GM18951 (cell line): ENCODE results near the gene DCLK2.

Experiments used
- POLR2A ChIP-seq: IDR thresholded peaks from 4 replicates; pipeline ENCODE4 v1.6.1; 2011; ENCODE audit warnings: mild to moderate bottlenecking; ENCODE audit not compliant: insufficient read length, insufficient read depth; ENCODE audit errors: extremely low read depth
- in situ Hi-C: fragments of 300-500 bp; cut with MboI; formaldehyde crosslinking; loops from one replicate; pipeline ENCODE4 v1.12.0; 2022; ENCODE audit warnings: low sequenced_read_pairs, mixed read lengths, inconsistent platforms; ENCODE audit not compliant: unreplicated experiment

DCLK2 gene

DNA sequence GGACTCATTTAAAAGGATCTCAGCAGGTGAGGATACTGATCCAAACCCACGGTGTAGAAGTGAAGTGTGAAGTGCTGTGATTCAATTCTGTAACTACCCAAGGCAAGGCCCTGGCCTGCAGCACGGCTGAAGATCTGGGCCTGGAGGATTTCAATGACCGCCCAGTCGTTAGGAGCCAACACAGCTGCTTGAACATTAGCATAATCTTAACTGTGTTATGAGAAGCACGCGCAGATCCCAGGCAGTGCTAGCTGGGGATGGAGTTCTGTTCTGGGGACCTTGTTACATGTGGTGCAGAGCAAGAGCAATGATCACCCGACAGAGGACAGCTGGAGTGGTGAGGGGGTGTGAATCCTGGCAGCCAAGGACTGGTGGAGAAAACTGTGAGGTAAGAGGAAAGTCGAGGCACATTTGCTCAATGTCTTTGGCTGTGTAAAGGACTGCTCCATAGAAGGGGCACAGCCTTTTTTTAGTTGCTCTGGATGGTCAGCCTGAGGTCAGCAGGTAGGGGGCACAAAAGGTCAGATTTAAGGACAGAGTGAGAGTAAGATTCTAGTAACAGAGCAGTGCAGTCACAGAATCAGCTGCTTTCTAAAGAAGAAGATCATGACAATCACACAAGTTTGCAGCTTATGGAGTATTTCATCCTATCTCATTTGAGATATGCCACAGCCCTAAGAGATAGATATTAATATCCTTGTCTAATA lies 181.8 kb downstream of the DCLK2 start:
- in situ Hi-C loops = no loop called here
- no peak for TF ChIP-seq POLR2A

- TF ChIP-seq POLR2A = no peak
- in situ Hi-C loops = no loop called here
These were observed 183.3 kb downstream of the DCLK2 start for GRCh38 chr4:150261571-150261970.

- TF ChIP-seq POLR2A = no peak
- in situ Hi-C loops = no loop called here
These were observed 184.4 kb downstream of the DCLK2 start for GRCh38 chr4:150262611-150263010.

DNA sequence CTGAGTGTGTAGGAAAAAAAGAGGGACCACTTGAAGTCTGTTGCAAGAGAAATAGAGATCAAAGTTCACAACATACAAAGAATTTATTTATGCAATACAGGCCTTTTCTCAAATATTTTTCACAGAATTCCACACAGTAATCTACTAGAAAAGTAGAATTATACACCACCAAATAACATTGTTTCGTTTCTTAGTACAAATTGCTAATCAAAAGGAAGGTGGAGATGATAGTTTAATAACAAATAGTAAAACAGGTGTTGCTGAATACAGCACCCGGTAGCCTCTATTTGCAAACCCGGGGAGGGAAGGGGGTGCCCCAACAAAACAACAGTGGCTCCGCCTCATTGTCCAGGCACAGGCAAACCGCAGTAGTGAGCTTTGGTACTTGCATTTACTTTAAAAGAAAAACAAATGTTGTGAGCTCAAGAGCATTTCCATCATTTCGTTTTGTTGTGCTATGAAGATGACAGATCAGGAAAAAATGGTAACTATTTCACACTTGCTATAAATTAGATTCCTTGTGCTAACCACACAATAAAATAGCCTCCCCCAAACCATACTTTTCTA lies 186.4 kb downstream of the DCLK2 start:
- no peak for TF ChIP-seq POLR2A
- in situ Hi-C loops = no loop called here

GRCh38 chr4:150265806-150266205 lies 187.6 kb downstream of the DCLK2 start:
- in situ Hi-C loops = no loop called here
- no peak for TF ChIP-seq POLR2A

- in situ Hi-C loops = no loop called here
- TF ChIP-seq POLR2A = no peak
These were observed 190.2 kb downstream of the DCLK2 start for GRCh38 chr4:150268444-150268843.

DNA sequence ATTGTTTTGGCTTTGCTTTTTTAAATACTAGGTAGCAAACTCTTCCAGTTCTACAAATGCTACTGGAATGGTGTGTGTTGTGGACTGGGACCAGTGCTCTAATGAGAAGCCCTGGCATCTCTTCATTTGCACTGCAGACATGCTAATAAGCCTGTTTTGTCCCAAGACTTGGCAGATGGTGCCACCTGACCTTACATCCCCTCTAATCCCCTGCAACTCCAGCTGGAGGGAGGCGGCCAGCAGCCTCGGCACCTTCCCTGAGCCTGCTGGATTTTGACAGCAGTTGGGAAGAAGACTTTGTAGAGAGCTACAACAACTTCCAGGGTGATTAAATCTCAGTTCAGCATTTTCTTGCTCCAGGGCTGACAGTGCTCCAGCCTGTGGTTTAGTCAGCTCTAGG lies 200.0 kb downstream of the DCLK2 start:
- no peak for TF ChIP-seq POLR2A
- in situ Hi-C loops = no loop called here

DNA sequence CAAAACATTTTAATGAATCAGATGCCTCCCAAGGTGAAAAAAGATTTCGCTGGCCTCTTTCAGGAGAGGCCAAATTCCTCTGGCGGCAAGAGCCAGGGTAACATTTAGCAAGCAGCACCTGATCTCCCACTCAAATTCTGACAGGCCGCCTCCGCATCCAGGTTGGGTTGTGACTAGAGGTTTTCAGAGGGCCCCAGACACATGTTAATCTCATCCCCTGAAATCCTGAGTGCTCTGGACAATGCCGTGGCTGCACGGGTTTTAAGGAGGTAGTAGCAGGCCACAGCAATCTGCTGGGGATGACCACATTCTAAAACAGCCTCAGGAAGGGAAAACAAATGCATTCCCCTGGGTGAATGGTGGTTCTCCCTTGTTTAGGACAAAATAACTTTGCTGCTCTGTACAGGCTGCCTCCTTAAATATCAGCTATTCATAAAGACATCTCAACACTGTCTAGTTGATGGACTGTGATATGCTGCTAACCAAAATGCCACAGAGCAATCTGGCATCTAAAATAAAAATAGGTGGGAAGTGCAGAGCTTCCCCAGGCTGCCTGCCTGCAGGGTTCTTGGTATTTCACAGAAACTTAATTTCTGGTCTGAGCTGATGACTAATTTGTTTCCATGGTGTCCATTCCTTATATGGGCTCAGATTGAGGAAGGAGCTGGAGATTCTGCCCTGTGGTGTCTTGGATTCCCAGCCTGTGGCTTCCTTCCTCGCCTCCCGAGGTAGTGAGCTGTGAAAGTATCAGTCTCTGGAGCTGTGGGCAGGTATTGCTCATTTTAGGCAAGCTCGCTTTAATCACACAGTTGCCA lies 202.0 kb downstream of the DCLK2 start:
- in situ Hi-C loops = no loop called here

DNA sequence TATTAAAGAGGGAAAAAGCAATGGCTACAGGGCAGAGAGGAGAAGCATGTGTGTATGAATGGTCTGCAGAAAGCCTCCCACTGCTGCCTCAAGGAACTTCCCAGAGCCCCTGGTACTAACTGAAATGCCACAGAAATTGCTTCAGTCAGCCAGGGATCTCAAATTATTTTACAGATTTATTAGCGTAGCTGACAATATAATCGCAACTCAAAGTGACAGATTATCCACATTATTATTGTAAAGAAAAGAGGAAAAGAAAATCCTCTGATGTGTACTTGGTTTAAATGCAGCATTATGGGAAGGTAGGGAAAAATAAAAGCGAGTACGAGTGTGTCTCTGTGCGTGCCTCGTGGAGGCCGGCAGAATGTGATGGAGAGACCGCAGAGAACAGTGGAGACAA lies 202.7 kb downstream of the DCLK2 start:
- no peak for TF ChIP-seq POLR2A
- in situ Hi-C loops = no loop called here

More for the DNA sequence above, 202.0 kb downstream of the DCLK2 start:
- no peak for TF ChIP-seq POLR2A

GRCh38 chr4:150283689-150284088 lies 205.4 kb downstream of the DCLK2 start:
- no peak for TF ChIP-seq POLR2A
- in situ Hi-C loops = no loop called here

- in situ Hi-C loops = no loop called here
- TF ChIP-seq POLR2A = no peak
These were observed 208.4 kb downstream of the DCLK2 start for GRCh38 chr4:150286656-150287055.

DNA sequence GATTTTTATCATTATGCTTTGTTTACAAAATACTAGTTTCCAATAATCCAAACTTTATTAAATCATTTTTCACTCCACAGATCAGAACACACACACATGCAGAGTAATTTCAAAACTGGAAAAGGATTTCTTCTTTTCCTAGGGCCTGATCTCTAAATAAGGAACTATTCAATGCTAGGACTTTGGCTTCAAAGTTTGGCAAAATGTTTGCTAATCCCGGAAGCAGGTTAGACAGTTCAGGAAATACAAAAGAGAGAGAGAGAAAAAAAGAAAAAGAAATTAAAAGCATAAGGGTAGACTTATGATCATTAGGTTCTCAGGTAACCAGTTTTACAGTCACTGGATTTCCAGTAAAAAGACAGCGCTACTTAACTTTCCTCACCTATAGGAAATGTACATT lies 211.0 kb downstream of the DCLK2 start:
- in situ Hi-C loops = no loop called here
- TF ChIP-seq POLR2A = no peak

GRCh38 chr4:150289881-150290280 lies 211.6 kb downstream of the DCLK2 start:
- in situ Hi-C loops = loop anchor here (10.0 kb wide), 1 partner anchor 585 kb away; no protein-coding TSS in a partner anchor
- no peak for TF ChIP-seq POLR2A
